H1 (cell line): ENCODE data around the gene TMEM52B. TPM values are rescaled to one million over a fixed set of nuclear protein-coding genes. Genes with fewer than 3 reads are reported as not detected.
A peak's percentile ranks its signal among the peaks of the same experiment; 100 is the strongest.

Experiments
- CTCF ChIA-PET: fragments of 300-600 bp; sonication (Branson Sonifier 250); formaldehyde crosslinking; loops from one replicate; lab custom pipeline; 2021; ENCODE audit not compliant: partially characterized antibody; lab: Charles Lee
- POLR2A ChIA-PET: fragments of 300-600 bp; sonication (Branson Sonifier 250); formaldehyde crosslinking; loops from one replicate; lab custom pipeline; 2021; ENCODE audit warnings: inconsistent platforms; ENCODE audit not compliant: partially characterized antibody; lab: Charles Lee
- DNase-seq, 2 experiments: peaks; one replicate each; pipeline versions ENCODE4 v3.0.0 to v3.0.0-alpha.2; 2010 to 2022; ENCODE audit warnings: low spot score in 2 of 2, low read depth in 1 of 2, mixed read lengths in 1 of 2
- FAIRE-seq: peaks from 2 replicates; lab custom pipeline; 2011; peaks lifted over from hg19 to GRCh38; lab: Jason Lieb, UNC
- H2AFZ ChIP-seq: 2 replicates; pipeline ENCODE4 v1.8.1; 2012; ENCODE audit warnings: low read length, inconsistent platforms
- H2AK5ac ChIP-seq: 2 replicates; pipeline ENCODE4 v1.6.1; 2013; ENCODE audit warnings: low read depth, low read length
- H2BK120ac ChIP-seq: replicated peaks from 2 replicates; pipeline ENCODE3; 2013; ENCODE audit warnings: low read depth, low read length, inconsistent platforms
- H2BK12ac ChIP-seq: 2 replicates; pipeline ENCODE4 v1.6.1; 2013; ENCODE audit warnings: low read depth, low read length
- H2BK15ac ChIP-seq: 2 replicates; pipeline ENCODE4 v1.6.1; 2013; ENCODE audit warnings: low read length
- H2BK20ac ChIP-seq: 2 replicates; pipeline ENCODE4 v1.6.1; 2013; ENCODE audit warnings: low read length
- H2BK5ac ChIP-seq: 2 replicates; pipeline ENCODE4 v1.6.1; 2013; ENCODE audit warnings: low read depth, low read length
- H3K14ac ChIP-seq: 2 replicates; pipeline ENCODE4 v1.6.1; 2013; ENCODE audit warnings: inconsistent platforms; ENCODE audit not compliant: insufficient read length
- H3K18ac ChIP-seq: 2 replicates; pipeline ENCODE4 v1.6.1; 2013; ENCODE audit warnings: low read length; ENCODE audit errors: extremely low read depth
- H3K23ac ChIP-seq: 2 replicates; pipeline ENCODE4 v1.6.1; 2013; ENCODE audit warnings: inconsistent platforms; ENCODE audit not compliant: insufficient read length
- H3K23me2 ChIP-seq: 2 replicates; pipeline ENCODE4 v1.6.1; 2013; ENCODE audit warnings: low read depth, low read length
- H3K27ac ChIP-seq: 2 replicates; pipeline ENCODE4 v1.6.1; 2011; ENCODE audit warnings: low read depth, low read length, inconsistent platforms
- H3K27me3 ChIP-seq, 4 experiments: replicated peaks in 1 of 4; 1 replicate in 1 of 4; 2 replicates in 3 of 4; pipeline versions ENCODE4 v1.6.1 to v1.8.1; 2011 to 2013; ENCODE audit warnings: low read length in 3 of 4, mild to moderate bottlenecking in 3 of 4, inconsistent platforms in 2 of 4, mixed read lengths in 2 of 4, moderate library complexity in 1 of 4; ENCODE audit not compliant: control insufficient read depth in 3 of 4, insufficient read depth in 3 of 4; ENCODE audit errors: extremely low read depth in 1 of 4
- H3K36me3 ChIP-seq, 4 experiments: 2 replicates each; pipeline versions ENCODE4 v1.6.1 to v1.8.1; 2011 to 2013; ENCODE audit warnings: mild to moderate bottlenecking in 4 of 4, low read length in 3 of 4, moderate library complexity in 2 of 4, control low read depth in 1 of 4, inconsistent platforms in 1 of 4; ENCODE audit not compliant: insufficient read depth in 4 of 4, control insufficient read depth in 2 of 4
- H3K4ac ChIP-seq: replicated peaks from 2 replicates; pipeline ENCODE3; 2013; ENCODE audit warnings: low read length, low read depth, mixed read lengths, inconsistent platforms; ENCODE audit not compliant: insufficient read length
- H3K4me1 ChIP-seq, 4 experiments: replicated peaks in 1 of 4; 1 replicate in 1 of 4; 2 replicates in 3 of 4; pipeline versions ENCODE4 v1.6.1 to v1.8.1; 2011 to 2013; ENCODE audit warnings: low read length in 3 of 4, inconsistent platforms in 2 of 4, mixed read lengths in 1 of 4; ENCODE audit not compliant: insufficient read depth in 4 of 4, control insufficient read depth in 3 of 4
- H3K4me2 ChIP-seq, 2 experiments: 2 replicates each; pipeline versions ENCODE4 v1.6.1 to v1.8.1; 2011 to 2013; ENCODE audit warnings: low read depth in 2 of 2, low read length in 2 of 2, control low read depth in 1 of 2, inconsistent platforms in 1 of 2, mild to moderate bottlenecking in 1 of 2; ENCODE audit not compliant: insufficient read depth in 1 of 2
- H3K4me3 ChIP-seq, 4 experiments: fragments of 200-600, 300-600 bp in 1 of 4; sonication (generic), shearing (Covaris generic), sonication (Bioruptor Twin) in 1 of 4; 2 replicates each; pipeline versions ENCODE4 v1.5.1 to v1.8.1; 2011 to 2016; ENCODE audit warnings: low read length in 4 of 4, low read depth in 3 of 4, control low read depth in 2 of 4, inconsistent platforms in 2 of 4, mild to moderate bottlenecking in 2 of 4, mixed read lengths in 1 of 4, moderate library complexity in 1 of 4; ENCODE audit not compliant: insufficient read depth in 2 of 4; ENCODE audit errors: extremely low read depth in 1 of 4
- H3K56ac ChIP-seq: replicated peaks from 2 replicates; pipeline ENCODE3; 2013; ENCODE audit warnings: low read depth, mild to moderate bottlenecking, mixed read lengths, low read length, inconsistent platforms; ENCODE audit not compliant: insufficient read length
- H3K79me1 ChIP-seq: 2 replicates; pipeline ENCODE4 v1.6.1; 2013; ENCODE audit warnings: low read depth, low read length, control low read depth
- H3K79me2 ChIP-seq, 2 experiments: 2 replicates each; pipeline versions ENCODE4 v1.6.1 to v1.8.1; 2012 to 2013; ENCODE audit warnings: low read length in 2 of 2, mild to moderate bottlenecking in 2 of 2, inconsistent platforms in 1 of 2; ENCODE audit not compliant: insufficient read depth in 2 of 2, control insufficient read depth in 1 of 2
- H3K9ac ChIP-seq, 4 experiments: replicated peaks in 1 of 4; 1 replicate in 1 of 4; 2 replicates in 3 of 4; pipeline versions ENCODE4 v1.6.1 to v1.8.1; 2011 to 2013; ENCODE audit warnings: low read depth in 3 of 4, low read length in 3 of 4, control low read depth in 2 of 4, mild to moderate bottlenecking in 2 of 4, moderate library complexity in 2 of 4, inconsistent platforms in 1 of 4; ENCODE audit errors: extremely low read depth in 1 of 4
- H3K9me3 ChIP-seq, 2 experiments: 2 replicates each; pipeline versions ENCODE4 v1.6.1 to v1.8.1; 2012 to 2013; ENCODE audit warnings: mild to moderate bottlenecking in 2 of 2, moderate library complexity in 2 of 2, control low read depth in 1 of 2, inconsistent platforms in 1 of 2, low read depth in 1 of 2, low read length in 1 of 2, mixed read lengths in 1 of 2; ENCODE audit not compliant: insufficient read depth in 2 of 2
- H4K20me1 ChIP-seq, 2 experiments: replicated peaks in 1 of 2; 2 replicates each; pipeline versions ENCODE3 to v1.8.1; 2011 to 2013; ENCODE audit warnings: inconsistent platforms in 2 of 2, low read length in 2 of 2, mild to moderate bottlenecking in 1 of 2; ENCODE audit not compliant: insufficient read depth in 2 of 2, control insufficient read depth in 1 of 2
- H4K5ac ChIP-seq: 2 replicates; pipeline ENCODE4 v1.6.1; 2013; ENCODE audit warnings: low read length, low read depth, mixed read lengths, inconsistent platforms; ENCODE audit not compliant: insufficient read length
- H4K8ac ChIP-seq: 2 replicates; pipeline ENCODE4 v1.8.0; 2013; ENCODE audit warnings: mild to moderate bottlenecking, moderate library complexity, low read length, inconsistent platforms; ENCODE audit not compliant: insufficient read depth; ENCODE audit errors: extremely low read depth
- H4K91ac ChIP-seq: replicated peaks from 2 replicates; pipeline ENCODE3; 2013; ENCODE audit warnings: low read length, mixed read lengths, inconsistent platforms; ENCODE audit not compliant: insufficient read length
- ATF2 ChIP-seq: IDR thresholded peaks from 2 replicates; pipeline ENCODE4 v1.6.1; 2012; ENCODE audit warnings: low read length, inconsistent platforms
- BCL11A ChIP-seq, 2 experiments: IDR thresholded peaks; one replicate each; pipeline ENCODE4 v1.6.1; 2011; ENCODE audit warnings: low read depth in 2 of 2, low read length in 2 of 2, mild to moderate bottlenecking in 2 of 2
- POLR2AphosphoS5 ChIP-seq: IDR thresholded peaks from 2 replicates; pipeline ENCODE4 v1.6.1; 2011; ENCODE audit warnings: low read depth, low read length
- SUZ12 ChIP-seq: fragments of 200-600 bp; sonication (generic); IDR thresholded peaks from 2 replicates; pipeline ENCODE4 v1.6.1; 2012; ENCODE audit warnings: mild to moderate bottlenecking, inconsistent platforms, low read length, moderate library complexity, mixed read lengths
- WGBS, 2 experiments: shearing (Covaris generic) in 1 of 2; methylation state at CpG; one replicate each; pipeline versions ENCODE4 v1.1.6 to v1.1.7; 2013 to 2015; ENCODE audit warnings: low lambda C conversion rate in 2 of 2, mixed read lengths in 2 of 2, inconsistent platforms in 1 of 2, low coverage in 1 of 2, missing lambda C conversion rate in 1 of 2; ENCODE audit not compliant: insufficient replicate concordance in 2 of 2, insufficient coverage in 1 of 2, insufficient read length in 1 of 2; ENCODE audit errors: extremely low coverage in 1 of 2, missing lambda C conversion rate in 1 of 2; 5-methylcytosine and 5-hydroxymethylcytosine counted together
- polyA plus RNA-seq, 7 experiments: library from polyadenylated mRNA; depleted of rRNA in 3 of 7; stranded (reverse) in 5 of 7; unstranded in 2 of 7; fragments of >200 nt in 5 of 7; fragments of 200-250 nt in 2 of 7; gene quantifications; 1 replicate in 5 of 7; 2 replicates in 1 of 7; 4 replicates in 1 of 7; pipeline versions ENCODE4 v1.2.1 to v1.2.3, GENCODE V29; 2011 to 2013; ENCODE audit warnings: missing spikeins in 2 of 7, mixed read lengths in 2 of 7
- total RNA-seq: library from RNA; stranded (reverse); fragmentation: NEBNext Ultra II Directional; extraction: Animal tissue kit (Norgen Biotek cat#: 25700); gene quantifications from 2 replicates; pipeline ENCODE4 v1.2.1, GENCODE V29; 2021

The TMEM52B gene
- total and polyA plus RNA-seq, 2 of the 8 experiments (the other 6 are each of a cell fraction or from before 2014, with no cell fraction given): not detected

- H3K4me3 ChIP-seq: no peak overlapping the region
- H3K23me2 ChIP-seq: peaks cover 8% of the 10 kb centered on the region
- peaks cover 0 to 10% (median 3%) of the 10 kb centered on the region in 4 experiments; a peak in 5 of 7 replicates for H3K4me1 ChIP-seq
- H3K9ac ChIP-seq: no peak overlapping the region
- CTCF ChIA-PET: interaction anchor here (1.0 to 2.3 kb wide), 3 partner anchors 16 to 58 kb away, joined by 4 to 5 read pairs (median 5); no protein-coding TSS in a partner anchor
- no peaks in the 10 kb centered on the region for H4K20me1 ChIP-seq
- no peak overlapping the region for H3K18ac ChIP-seq
- H2BK20ac ChIP-seq: no peak overlapping the region
- no peak overlapping the region for H3K4ac ChIP-seq
- H2BK120ac ChIP-seq: no peak overlapping the region
- no peaks in the 10 kb centered on the region for H3K27me3 ChIP-seq
- no peak overlapping the region for H4K91ac ChIP-seq
- POLR2A ChIA-PET: interaction anchor here (0.7 kb wide), 1 partner anchor 9 kb away, joined by 4 read pairs; no protein-coding TSS in a partner anchor
- H3K9me3 ChIP-seq: no peaks in the 10 kb centered on the region
- no peaks in the 10 kb centered on the region for H3K36me3 ChIP-seq
- no peak overlapping the region for H2BK15ac ChIP-seq
- H4K8ac ChIP-seq: no peak overlapping the region
- FAIRE-seq (no peak), DNase-seq (no peak)
- no peak overlapping the region for H3K14ac ChIP-seq
- peak overlapping the region; percentile 45; the same call in 1 of the 2 replicates for H2BK12ac ChIP-seq
- peaks cover 2% of the 10 kb centered on the region; the same call in 1 of the 2 replicates for H3K79me1 ChIP-seq
- no peak overlapping the region for H3K23ac ChIP-seq
- peak overlapping the region in 1 of 2 experiments; percentile 72; a peak in 1 of 4 replicates for H3K4me2 ChIP-seq
- WGBS, 2 experiments: 93% methylated on average over 24 of the region's 25 CpGs; no CpG with 5 or more reads in 1 of the 2 experiments
- no peak overlapping the region for H3K56ac ChIP-seq
- H2BK5ac ChIP-seq: no peak overlapping the region
- H2AK5ac ChIP-seq: no peak overlapping the region
- H2AFZ ChIP-seq: no peak overlapping the region
- H4K5ac ChIP-seq: no peak overlapping the region
- H3K79me2 ChIP-seq: peaks cover 0 to 27% of the 10 kb centered on the region in 2 experiments; a peak in 3 of 4 replicates
- TF ChIP-seq SUZ12 (no peak), POLR2AphosphoS5 (no peak), BCL11A (IDR thresholded peaks at IDR 0.05; ENCODE audit: low read depth in 2 of 2, low read length in 2 of 2) (no peak), ATF2 (no peak)
- no peak overlapping the region for H3K27ac ChIP-seq
Observed at GRCh38 chr12:10211101-10211939, 32.5 kb downstream of the TMEM52B start.
